Heart left ventricle (tissue), 16 donors: Measurements from ENCODE around the gene EPHA8. TPM values are rescaled to one million over a fixed set of nuclear protein-coding genes. Genes with fewer than 3 reads are reported as not detected.

Experiments used
- ATAC-seq, 4 donors: fragments of 200-7000 bp; cut with Tn5 transposase; one replicate each; pipeline ENCODE4 v1.9.1; 2020 to 2022; ENCODE audit warnings: moderate library complexity in 4 of 4, mild to moderate bottlenecking in 3 of 4, moderate number of reproducible peaks in 1 of 4
- DNase-seq, 5 donors: peaks; one replicate each; pipeline ENCODE4 v3.0.0-alpha.2; 2020
- H3K27ac ChIP-seq, 12 donors: fragments of 200-600 bp; sonication (generic) in 4 of 12; one replicate each; pipeline versions ENCODE4 v1.5.0 to v1.8.0; 2016 to 2022; ENCODE audit warnings: mild to moderate bottlenecking in 2 of 12
- H3K27me3 ChIP-seq, 9 donors: fragments of 200-600 bp; sonication (generic) in 2 of 9; one replicate each; pipeline versions ENCODE4 v1.5.1 to v1.8.0; 2016 to 2022; ENCODE audit warnings: mild to moderate bottlenecking in 3 of 9
- H3K36me3 ChIP-seq, 9 donors: fragments of 200-600 bp; sonication (generic) in 2 of 9; one replicate each; pipeline versions ENCODE4 v1.5.0 to v1.8.0; 2018 to 2022; ENCODE audit warnings: mild to moderate bottlenecking in 2 of 9
- H3K4me1 ChIP-seq, 12 donors: fragments of 200-600 bp; sonication (generic) in 4 of 12; one replicate each; pipeline versions ENCODE4 v1.5.0 to v1.8.0; 2016 to 2022; ENCODE audit warnings: mild to moderate bottlenecking in 3 of 12
- H3K4me3 ChIP-seq, 12 donors: fragments of 200-600 bp; sonication (generic) in 4 of 12; one replicate each; pipeline versions ENCODE4 v1.5.0 to v1.8.0; 2017 to 2022; ENCODE audit warnings: mild to moderate bottlenecking in 9 of 12, moderate library complexity in 4 of 12
- H3K9me3 ChIP-seq, 12 donors: fragments of 200-600 bp; sonication (generic) in 4 of 12; one replicate each; pipeline versions ENCODE4 v1.5.0 to v1.8.0; 2016 to 2022; ENCODE audit warnings: mild to moderate bottlenecking in 1 of 12
- POLR2A ChIP-seq, 2 donors: fragments of 450-650 bp; IDR thresholded peaks; one replicate each; pipeline ENCODE4 v1.6.1; 2017; ENCODE audit warnings: antibody characterized with exemption in 2 of 2, mild to moderate bottlenecking in 2 of 2, moderate library complexity in 2 of 2
- WGBS, 4 donors: extraction: QIAGEN DNeasy Blood & Tissue Kit in 2 of 4; methylation state at CpG; one replicate each; pipeline versions ENCODE4 v1.1.5 to v1.1.7; 2013 to 2018; 5-methylcytosine and 5-hydroxymethylcytosine counted together
- intact Hi-C, 10 donors: fragments of 100-400 bp; cut with DNase I; formaldehyde crosslinking; loops; one replicate each; pipeline versions ENCODE4 v1.11.1 to v1.14.2; 2022
- polyA plus RNA-seq, 2 donors: library from polyadenylated mRNA; stranded (reverse); fragments of 200-250 nt; gene quantifications; one replicate each; pipeline ENCODE4 v1.2.3, GENCODE V29; 2013
- total RNA-seq, 9 donors: library from RNA; depleted of rRNA in 2 of 9; stranded (reverse); fragments of >200 nt in 2 of 9; fragmentation: NEBNext Ultra II Directional in 3 of 9; extraction: Animal tissue kit (Norgen Biotek cat#: 25700) in 3 of 9; gene quantifications; one replicate each; pipeline versions ENCODE4 v1.1.0 to v1.2.4, GENCODE V29; 2016 to 2023
- TF ChIP-seq, protein P1 (sequence below), 12 donors: fragments of 200-600 bp; sonication (generic) in 4 of 12; IDR thresholded peaks; one replicate each; pipeline versions ENCODE4 v1.5.0 to v1.8.0; 2018 to 2022; ENCODE audit warnings: antibody characterized with exemption in 12 of 12, mild to moderate bottlenecking in 5 of 12
- donor health status: ischemic (EF 13 %, LVEDD 7.1; RV severe dilation, severe dysfunction).
- donor health status: healthy with polysubstance abuse.
- donor health status: DM: no; HTN: yes; CAD: no.
- donor health status: DM: no; HTN: no; CAD: no.
- donor health status: ischemic (EF 25% LVEDD 6.9; RV normal size, moderate dysfunction).
- donor health status: ischemic (EF 25% LVEDD 5.7; RV mildly dilated, moderate dysfunction).
- donor health status: healthy.
- donor health status: DM: yes; HTN: yes; CAD: no.
- donor health status: ischemic (EF 35%, LVEDD 5.7; RV mildly dilated, moderate dysfunction).
- donor health status: nonischemic (EF 11% LVEDD 7.7; RV severe dilation, severe dysfunction).
- donor health status: DM: yes; HTN: yes; CAD: no.
- donor health status: PGD.
- donor health status: ischemic (EF 29% LVEDD 5.4; RV normal size, mild dysfunction).
- donor health status: nonischemic (EF 23%, LVEDD 6.1; RV moderate dilation, normal function).

EPHA8 gene
- total and polyA plus RNA-seq, 11 donors: 0.08 to 0.12 TPM; not detected in 9

DNA sequence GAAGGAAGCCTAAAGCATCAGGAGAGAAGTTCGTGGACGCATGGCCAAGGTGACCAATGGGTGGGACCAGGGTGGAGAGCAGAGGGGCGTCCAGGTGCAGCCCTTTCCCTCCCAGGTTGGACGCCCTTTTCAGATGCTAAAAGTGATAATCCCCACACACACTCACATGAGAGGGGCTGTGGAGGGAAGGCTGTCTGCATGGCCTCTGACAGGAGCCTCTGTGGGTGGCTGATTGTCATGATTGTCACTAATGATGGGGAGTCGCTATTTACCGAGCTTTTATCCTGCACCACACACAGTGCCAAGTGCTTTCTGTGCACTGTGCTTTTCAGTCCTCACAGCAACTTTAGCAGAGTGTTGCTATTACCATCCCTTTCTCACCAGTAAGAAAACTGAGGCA, 46.0 kb downstream of the EPHA8 start:
- WGBS, 4 donors: 13 to 20% (median 17%) methylated on average over 6 of the region's 6 CpGs
- H3K27ac ChIP-seq: no peak overlapping the region
- H3K4me3 ChIP-seq: no peak overlapping the region
- TF ChIP-seq, protein P1, sequence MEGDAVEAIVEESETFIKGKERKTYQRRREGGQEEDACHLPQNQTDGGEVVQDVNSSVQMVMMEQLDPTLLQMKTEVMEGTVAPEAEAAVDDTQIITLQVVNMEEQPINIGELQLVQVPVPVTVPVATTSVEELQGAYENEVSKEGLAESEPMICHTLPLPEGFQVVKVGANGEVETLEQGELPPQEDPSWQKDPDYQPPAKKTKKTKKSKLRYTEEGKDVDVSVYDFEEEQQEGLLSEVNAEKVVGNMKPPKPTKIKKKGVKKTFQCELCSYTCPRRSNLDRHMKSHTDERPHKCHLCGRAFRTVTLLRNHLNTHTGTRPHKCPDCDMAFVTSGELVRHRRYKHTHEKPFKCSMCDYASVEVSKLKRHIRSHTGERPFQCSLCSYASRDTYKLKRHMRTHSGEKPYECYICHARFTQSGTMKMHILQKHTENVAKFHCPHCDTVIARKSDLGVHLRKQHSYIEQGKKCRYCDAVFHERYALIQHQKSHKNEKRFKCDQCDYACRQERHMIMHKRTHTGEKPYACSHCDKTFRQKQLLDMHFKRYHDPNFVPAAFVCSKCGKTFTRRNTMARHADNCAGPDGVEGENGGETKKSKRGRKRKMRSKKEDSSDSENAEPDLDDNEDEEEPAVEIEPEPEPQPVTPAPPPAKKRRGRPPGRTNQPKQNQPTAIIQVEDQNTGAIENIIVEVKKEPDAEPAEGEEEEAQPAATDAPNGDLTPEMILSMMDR (IDR thresholded peaks at IDR 0.05): no peak
- TF ChIP-seq POLR2A (IDR thresholded peaks at IDR 0.05): no peak
- ATAC-seq (no peak), DNase-seq (no peak)
- H3K4me1 ChIP-seq: no peaks in the 10 kb centered on the region
- H3K36me3 ChIP-seq: no peaks in the 10 kb centered on the region
- peaks cover 0 to 50% (median 15%) of the 10 kb centered on the region in 9 donors for H3K27me3 ChIP-seq
- intact Hi-C loops: no loop called here
- no peaks in the 10 kb centered on the region for H3K9me3 ChIP-seq

DNA sequence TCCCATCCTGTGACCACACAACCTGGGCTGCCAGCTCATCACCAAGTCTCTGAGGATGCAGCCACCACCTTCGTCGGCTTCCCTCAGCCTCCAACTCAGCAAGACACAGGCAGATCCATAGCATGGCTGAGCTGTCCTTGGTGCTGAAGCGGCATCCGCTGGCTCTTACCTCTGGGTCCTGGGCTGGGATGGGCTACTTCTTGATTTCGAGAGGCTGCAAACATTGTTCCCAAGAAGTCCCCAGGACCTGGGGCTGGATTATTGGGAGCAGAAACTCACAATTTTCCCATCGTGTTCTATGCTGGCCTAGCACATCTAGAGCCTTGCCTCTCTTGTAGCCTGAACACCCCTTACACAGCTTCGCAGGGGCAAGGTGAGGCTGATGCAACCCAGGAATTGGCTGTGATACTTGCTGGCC, 48.2 kb downstream of the EPHA8 start:
- TF ChIP-seq, protein P1 (IDR thresholded peaks at IDR 0.05): no peak
- no peak for TF ChIP-seq POLR2A (IDR thresholded peaks at IDR 0.05)
- no peaks in the 10 kb centered on the region for H3K4me1 ChIP-seq
- ATAC-seq: peak in 2 of 4 donors; percentile 45 to 59
- H3K9me3 ChIP-seq: no peaks in the 10 kb centered on the region
- H3K27ac ChIP-seq: no peak overlapping the region
- intact Hi-C loops: no loop called here
- peak in 4 of 5 donors; percentile 19 to 60 (median 52) for DNase-seq
- no peak overlapping the region for H3K4me3 ChIP-seq
- 6 to 29% (median 20%) methylated on average over 6 to 7 of the region's 7 CpGs for WGBS, 4 donors
- H3K27me3 ChIP-seq: peaks cover 0 to 59% (median 15%) of the 10 kb centered on the region in 9 donors
- no peaks in the 10 kb centered on the region for H3K36me3 ChIP-seq

DNA sequence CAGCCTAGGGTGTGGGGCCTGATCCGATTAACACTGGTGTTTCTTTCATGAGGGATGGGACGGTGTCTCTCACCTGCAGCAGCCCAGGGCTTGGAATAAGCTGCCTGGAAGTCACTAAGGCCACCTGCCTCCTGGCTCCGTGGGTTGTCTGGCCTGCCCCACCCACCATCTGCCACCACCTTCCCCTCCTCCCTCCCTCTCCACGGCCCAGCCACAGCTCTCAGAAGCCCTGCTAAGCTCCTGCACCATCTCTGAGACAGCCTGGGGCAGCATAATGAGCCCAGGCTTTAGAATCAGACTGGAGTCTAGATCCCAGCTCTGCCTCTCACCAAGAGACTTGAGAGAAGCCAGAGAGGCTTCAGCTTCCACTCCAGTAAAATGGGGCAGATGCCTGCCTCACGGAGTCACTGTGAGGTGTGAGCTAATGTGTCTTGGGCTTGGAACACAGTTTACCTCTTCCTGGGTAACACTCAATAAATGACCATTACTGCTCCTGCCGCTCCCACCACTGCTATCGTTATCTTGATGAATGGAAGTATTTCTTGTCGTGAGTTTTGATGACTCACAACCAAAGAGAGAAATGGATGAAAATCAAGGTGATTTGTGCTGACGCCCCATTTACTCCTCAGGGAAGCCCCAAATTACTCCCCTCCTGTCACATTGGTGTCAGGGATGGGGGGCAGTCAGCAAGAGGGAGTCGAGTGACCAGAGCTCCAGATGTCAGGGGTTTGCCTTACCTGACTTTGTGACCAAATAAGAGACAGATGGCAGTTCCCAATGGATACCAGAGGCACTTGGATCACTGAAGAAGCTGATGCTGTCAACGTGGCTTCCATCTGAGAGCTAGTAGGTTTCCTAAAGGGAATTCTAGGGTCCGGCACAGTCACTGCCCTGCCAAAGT, 49.6 kb downstream of the EPHA8 start:
- TF ChIP-seq, protein P1 (IDR thresholded peaks at IDR 0.05): no peak
- no peak for TF ChIP-seq POLR2A (IDR thresholded peaks at IDR 0.05)
- intact Hi-C loops: no loop called here
- no peak overlapping the region for H3K27ac ChIP-seq
- ATAC-seq: no peak
- DNase-seq: no peak
- WGBS, 4 donors: 44 to 51% (median 48%) methylated on average over 11 to 12 of the region's 12 CpGs
- no peaks in the 10 kb centered on the region for H3K9me3 ChIP-seq
- peaks cover 0 to 73% (median 22%) of the 10 kb centered on the region in 9 donors for H3K27me3 ChIP-seq
- H3K4me3 ChIP-seq: no peak overlapping the region
- no peaks in the 10 kb centered on the region for H3K4me1 ChIP-seq
- H3K36me3 ChIP-seq: no peaks in the 10 kb centered on the region

DNA sequence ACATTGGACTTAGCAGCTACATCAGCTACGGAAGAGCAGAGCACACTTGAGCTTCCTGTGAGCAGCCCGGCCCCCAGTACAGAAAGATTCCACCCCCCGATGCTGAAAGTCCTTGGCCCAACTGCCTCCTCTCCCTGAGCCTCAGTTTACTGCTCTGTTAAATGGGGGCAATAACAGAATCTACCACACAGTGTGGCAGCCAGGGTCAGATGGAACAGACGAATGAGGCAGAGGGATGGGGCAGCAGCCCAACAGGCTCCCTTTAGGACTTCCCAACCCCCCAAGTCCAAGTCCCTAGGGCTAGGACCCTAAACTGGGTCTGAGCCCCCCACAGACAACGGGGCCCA, 50.3 kb downstream of the EPHA8 start:
- no peaks in the 10 kb centered on the region for H3K4me1 ChIP-seq
- no peaks in the 10 kb centered on the region for H3K9me3 ChIP-seq
- peaks cover 3 to 79% (median 22%) of the 10 kb centered on the region in 9 donors for H3K27me3 ChIP-seq
- no peak for DNase-seq
- no peak overlapping the region for H3K4me3 ChIP-seq
- H3K36me3 ChIP-seq: no peaks in the 10 kb centered on the region
- intact Hi-C loops: no loop called here
- no peak overlapping the region for H3K27ac ChIP-seq
- no peak for ATAC-seq
- 61 to 71% (median 66%) methylated on average over 3 to 5 of the region's 5 CpGs for WGBS, 4 donors
- TF ChIP-seq POLR2A (IDR thresholded peaks at IDR 0.05): no peak
- TF ChIP-seq, protein P1 (IDR thresholded peaks at IDR 0.05): no peak
